ENCODE measurements around the gene NOS1.
"Not testable (repeated sequence)": the region's sequence is repeated elsewhere in the genome, so short reads cannot be mapped to it uniquely, and the experiment has no call there.

The NOS1 gene

DNA sequence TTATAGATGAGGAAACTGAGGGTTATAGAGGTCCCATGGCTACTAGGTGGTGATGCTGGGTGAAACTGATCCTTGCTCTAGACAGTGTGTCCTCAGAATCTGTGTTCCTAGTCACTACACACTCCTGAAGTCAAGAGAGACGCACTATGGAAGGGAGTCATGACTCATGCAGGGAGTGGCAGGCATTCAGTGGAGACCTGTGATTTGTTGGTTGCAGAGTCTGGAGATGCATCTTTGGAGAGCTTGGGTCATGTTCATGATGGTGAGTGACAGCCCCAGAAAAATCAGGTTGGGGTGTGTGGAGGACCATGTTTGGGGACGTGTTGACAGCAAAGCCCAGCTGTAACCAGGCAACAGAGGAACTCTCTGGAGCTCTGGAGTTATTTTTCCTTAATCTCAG lies 133.2 kb downstream of the NOS1 start:
- no peak overlapping the region for H3K4me3 ChIP-seq (ENCODE audit: low read depth, low read length)
- TF ChIP-seq, protein P1, sequence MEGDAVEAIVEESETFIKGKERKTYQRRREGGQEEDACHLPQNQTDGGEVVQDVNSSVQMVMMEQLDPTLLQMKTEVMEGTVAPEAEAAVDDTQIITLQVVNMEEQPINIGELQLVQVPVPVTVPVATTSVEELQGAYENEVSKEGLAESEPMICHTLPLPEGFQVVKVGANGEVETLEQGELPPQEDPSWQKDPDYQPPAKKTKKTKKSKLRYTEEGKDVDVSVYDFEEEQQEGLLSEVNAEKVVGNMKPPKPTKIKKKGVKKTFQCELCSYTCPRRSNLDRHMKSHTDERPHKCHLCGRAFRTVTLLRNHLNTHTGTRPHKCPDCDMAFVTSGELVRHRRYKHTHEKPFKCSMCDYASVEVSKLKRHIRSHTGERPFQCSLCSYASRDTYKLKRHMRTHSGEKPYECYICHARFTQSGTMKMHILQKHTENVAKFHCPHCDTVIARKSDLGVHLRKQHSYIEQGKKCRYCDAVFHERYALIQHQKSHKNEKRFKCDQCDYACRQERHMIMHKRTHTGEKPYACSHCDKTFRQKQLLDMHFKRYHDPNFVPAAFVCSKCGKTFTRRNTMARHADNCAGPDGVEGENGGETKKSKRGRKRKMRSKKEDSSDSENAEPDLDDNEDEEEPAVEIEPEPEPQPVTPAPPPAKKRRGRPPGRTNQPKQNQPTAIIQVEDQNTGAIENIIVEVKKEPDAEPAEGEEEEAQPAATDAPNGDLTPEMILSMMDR (IDR thresholded peaks at IDR 0.05; ENCODE audit: borderline replicate concordance, insufficient read depth, low read depth, low read length), result no peak

GRCh38 chr12:117227000-117227653 lies 134.3 kb downstream of the NOS1 start:
- TF ChIP-seq, protein P1 (IDR thresholded peaks at IDR 0.05; ENCODE audit: borderline replicate concordance, insufficient read depth, low read depth, low read length), result no peak
- H3K4me3 ChIP-seq (ENCODE audit: low read depth, low read length), result no peak overlapping the region

GRCh38 chr12:117226505-117226904 lies 134.9 kb downstream of the NOS1 start:
- no peak overlapping the region for H3K4me3 ChIP-seq (ENCODE audit: low read depth, low read length)
- TF ChIP-seq, protein P1 (IDR thresholded peaks at IDR 0.05; ENCODE audit: borderline replicate concordance, insufficient read depth, low read depth, low read length), result no peak

DNA sequence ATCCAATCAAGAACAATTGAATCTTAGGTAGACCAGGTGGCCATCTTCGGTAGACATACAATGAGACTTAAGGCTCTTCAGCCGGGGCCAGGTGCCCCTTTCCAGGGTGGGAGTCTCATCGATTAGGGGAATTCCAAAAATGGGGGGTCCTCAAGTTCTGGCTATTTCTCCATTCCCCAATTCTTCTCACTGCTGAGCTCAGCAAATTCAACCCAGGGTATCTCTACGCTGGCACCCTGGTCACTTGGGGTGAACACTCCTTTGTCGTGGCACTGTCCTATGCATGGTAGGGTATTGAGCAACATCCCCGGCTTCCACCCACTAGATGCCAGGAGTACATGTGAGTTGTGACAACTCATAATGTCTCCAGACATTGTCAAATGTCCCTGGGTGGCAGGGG lies 136.2 kb downstream of the NOS1 start:
- no peak overlapping the region for H3K4me3 ChIP-seq (ENCODE audit: low read depth, low read length)
- TF ChIP-seq, protein P1 (IDR thresholded peaks at IDR 0.05; ENCODE audit: borderline replicate concordance, insufficient read depth, low read depth, low read length), result no peak

- not testable (repeated sequence) for H3K4me3 ChIP-seq (ENCODE audit: low read depth, low read length)
Measured at GRCh38 chr12:117220947-117221346, 140.5 kb downstream of the NOS1 start.

DNA sequence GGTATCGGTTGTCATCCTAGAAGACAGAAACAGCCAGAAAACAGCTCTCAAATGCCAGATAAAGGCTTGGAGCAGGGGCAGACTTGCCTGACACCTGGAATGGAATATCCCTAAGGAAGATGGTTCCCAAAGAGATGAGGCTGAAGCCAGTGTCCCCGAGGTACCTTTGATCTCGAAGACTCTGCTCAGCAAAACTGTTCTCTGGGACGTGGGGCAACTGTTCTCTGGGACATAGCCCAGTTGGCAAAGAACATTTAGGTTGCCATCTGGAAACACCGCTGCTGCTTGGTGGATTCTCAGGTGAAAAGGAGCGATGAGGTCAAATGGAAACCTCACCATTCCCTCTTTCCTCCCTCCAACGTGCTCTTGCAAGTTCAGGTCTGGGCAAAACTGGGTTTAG lies 143.3 kb downstream of the NOS1 start:
- TF ChIP-seq, protein P1 (IDR thresholded peaks at IDR 0.05; ENCODE audit: borderline replicate concordance, insufficient read depth, low read depth, low read length), result no peak
- no peak overlapping the region for H3K4me3 ChIP-seq (ENCODE audit: low read depth, low read length)

GRCh38 chr12:117216686-117217085 lies 144.7 kb downstream of the NOS1 start:
- H3K4me3 ChIP-seq (ENCODE audit: low read depth, low read length), result no peak overlapping the region
- TF ChIP-seq, protein P1 (IDR thresholded peaks at IDR 0.05; ENCODE audit: borderline replicate concordance, insufficient read depth, low read depth, low read length), result no peak
